HCT116 (cell line): ENCODE results near the gene OR52I2. TPM values are rescaled to one million over a fixed set of nuclear protein-coding genes. Genes with fewer than 3 reads are reported as not detected.

Experiments
- ATAC-seq: fragments of 200-7000 bp; cut with Tn5 transposase; 2 replicates; pipeline ENCODE4 v1.9.1; 2020; ENCODE audit warnings: mild to moderate bottlenecking, moderate library complexity
- BruUV-seq: library from RNA; stranded (reverse); fragments of 400-500 nt; replicated peaks from 2 replicates; lab custom pipeline; 2021; lab: Mats Ljungman, UMichigan
- CTCF ChIA-PET: fragments of 300-600 bp; sonication (Branson Sonifier 250); formaldehyde crosslinking; loops from one replicate; lab custom pipeline; 2021; ENCODE audit warnings: antibody characterized with exemption; lab: Charles Lee
- POLR2A ChIA-PET: fragments of 300-600, 350-600 bp; sonication (Branson Sonifier 250); formaldehyde crosslinking; loops from one replicate; lab custom pipeline; 2021; ENCODE audit warnings: antibody characterized with exemption; lab: Charles Lee
- RAD21 ChIA-PET, 2 experiments: fragments of 300-600 bp; sonication (Branson Sonifier 250); formaldehyde crosslinking; loops; one replicate each; lab custom pipeline; 2023; ENCODE audit warnings: low total read pairs in 2 of 2; ENCODE audit not compliant: uncharacterized antibody in 2 of 2, unreplicated experiment in 2 of 2, low non-redundant PET in 1 of 2; lab: Charles Lee
- DNase-seq: peaks from one replicate; pipeline ENCODE4 v3.0.0-alpha.2; 2010; ENCODE audit warnings: low read depth, low spot score
- H2AFZ ChIP-seq: fragments of 200-600 bp; shearing (Covaris generic), sonication (generic); 2 replicates; pipeline ENCODE4 v1.6.1; 2017; ENCODE audit warnings: low read depth, mixed run types, mixed read lengths, antibody characterized with exemption, low read length; ENCODE audit not compliant: poor library complexity, severe bottlenecking
- H3K27ac ChIP-seq: 2 replicates; pipeline ENCODE4 v1.5.1; 2012; ENCODE audit warnings: low read depth, low read length
- H3K27me3 ChIP-seq: fragments of 200-600 bp; sonication (generic); 2 replicates; pipeline ENCODE4 v1.6.1; 2016; ENCODE audit warnings: mixed run types, low read length, mixed read lengths; ENCODE audit not compliant: insufficient read depth
- H3K36me3 ChIP-seq, 2 experiments: fragments of 200-500 bp in 1 of 2; fragments of 200-600 bp in 1 of 2; sonication (Bioruptor generic) in 1 of 2; sonication (generic) in 1 of 2; 2 replicates each; pipeline versions ENCODE4 v1.5.1 to v1.6.1; 2014 to 2016; ENCODE audit warnings: low read length in 2 of 2, inconsistent platforms in 1 of 2, mixed read lengths in 1 of 2, mixed run types in 1 of 2; ENCODE audit not compliant: insufficient read depth in 2 of 2, control insufficient read depth in 1 of 2
- H3K4me1 ChIP-seq, 2 experiments: fragments of 200-600 bp in 1 of 2; sonication (generic) in 1 of 2; 2 replicates each; pipeline versions ENCODE4 v1.5.1 to v1.6.1; 2012 to 2017; ENCODE audit warnings: low read length in 2 of 2, inconsistent platforms in 1 of 2, mild to moderate bottlenecking in 1 of 2, mixed read lengths in 1 of 2, mixed run types in 1 of 2, moderate library complexity in 1 of 2; ENCODE audit not compliant: insufficient read depth in 2 of 2, control insufficient read depth in 1 of 2
- H3K4me2 ChIP-seq: fragments of 200-600 bp; sonication (generic); 2 replicates; pipeline ENCODE4 v1.6.1; 2017; ENCODE audit warnings: mixed run types, low read length, mixed read lengths
- H3K4me3 ChIP-seq, 2 experiments: fragments of 200-600 bp in 1 of 2; sonication (generic) in 1 of 2; replicated peaks in 1 of 2; 2 replicates each; pipeline ENCODE4 v1.5.1; 2011 to 2016; ENCODE audit warnings: low read length in 2 of 2, control low read depth in 1 of 2, low read depth in 1 of 2, mild to moderate bottlenecking in 1 of 2, mixed read lengths in 1 of 2, mixed run types in 1 of 2
- H3K79me2 ChIP-seq: fragments of 200-600 bp; sonication (generic); 2 replicates; pipeline ENCODE4 v1.6.1; 2017; ENCODE audit warnings: mild to moderate bottlenecking, mixed run types, low read length, moderate library complexity, mixed read lengths; ENCODE audit not compliant: insufficient read depth
- H3K9ac ChIP-seq: fragments of 200-600 bp; sonication (generic); 2 replicates; pipeline ENCODE4 v1.6.1; 2016; ENCODE audit warnings: low read length, mixed read lengths
- H3K9me2 ChIP-seq: fragments of 200-600 bp; sonication (generic), shearing (Covaris generic); 2 replicates; pipeline ENCODE4 v1.6.1; 2017; ENCODE audit warnings: mixed run types, mild to moderate bottlenecking, moderate library complexity; ENCODE audit not compliant: insufficient read depth
- H3K9me3 ChIP-seq, 2 experiments: fragments of 200-500 bp in 1 of 2; fragments of 200-600 bp in 1 of 2; sonication (Bioruptor generic) in 1 of 2; sonication (generic) in 1 of 2; 2 replicates each; pipeline ENCODE4 v1.6.1; 2014 to 2017; ENCODE audit warnings: low read length in 2 of 2, mixed read lengths in 2 of 2, inconsistent platforms in 1 of 2, low read depth in 1 of 2, mild to moderate bottlenecking in 1 of 2, mixed run types in 1 of 2, moderate library complexity in 1 of 2; ENCODE audit not compliant: control insufficient read depth in 1 of 2, insufficient read depth in 1 of 2
- H4K20me1 ChIP-seq: fragments of 200-600 bp; sonication (generic), shearing (Covaris generic); 2 replicates; pipeline ENCODE4 v1.6.1; 2017; ENCODE audit warnings: mixed run types, mild to moderate bottlenecking, moderate library complexity; ENCODE audit not compliant: insufficient read depth
- CEBPB ChIP-seq: IDR thresholded peaks from 2 replicates; pipeline ENCODE4 v1.6.1; 2012; ENCODE audit warnings: low read depth
- CTCF ChIP-seq, 3 experiments: fragments of 200-600 bp in 1 of 3; sonication (generic) in 1 of 3; IDR thresholded peaks in 2 of 3; conservative IDR thresholded peaks in 1 of 3; 2 replicates each; pipeline ENCODE4 v1.5.1; 2012 to 2017; ENCODE audit warnings: low read depth in 2 of 3, low read length in 2 of 3, antibody characterized with exemption in 1 of 3, borderline replicate concordance in 1 of 3, control low read depth in 1 of 3, mild to moderate bottlenecking in 1 of 3, mixed read lengths in 1 of 3, mixed run types in 1 of 3, moderate library complexity in 1 of 3; ENCODE audit not compliant: insufficient read depth in 1 of 3
- EGR1 ChIP-seq: IDR thresholded peaks from 2 replicates; pipeline ENCODE4 v1.6.1; 2012; ENCODE audit warnings: low read depth
- EZH2 ChIP-seq: fragments of 200-600 bp; sonication (generic); IDR thresholded peaks from 2 replicates; pipeline ENCODE4 v1.6.1; 2017; ENCODE audit warnings: antibody characterized with exemption, mixed run types
- FOSL1 ChIP-seq: IDR thresholded peaks from 2 replicates; pipeline ENCODE4 v1.6.1; 2012; ENCODE audit warnings: low read depth
- JUND ChIP-seq: IDR thresholded peaks from 2 replicates; pipeline ENCODE4 v1.6.1; 2012
- MAX ChIP-seq: IDR thresholded peaks from 2 replicates; pipeline ENCODE4 v1.6.1; 2012
- POLR2A ChIP-seq: IDR thresholded peaks from 2 replicates; pipeline ENCODE4 v1.7.0; 2011; ENCODE audit warnings: borderline replicate concordance; ENCODE audit not compliant: insufficient read depth, insufficient read length; ENCODE audit errors: extremely low read depth
- POLR2AphosphoS5 ChIP-seq: IDR thresholded peaks from 2 replicates; pipeline ENCODE4 v1.6.1; 2011; ENCODE audit warnings: mild to moderate bottlenecking, low read depth, low read length, moderate library complexity
- RAD21 ChIP-seq: IDR thresholded peaks from 2 replicates; pipeline ENCODE4 v1.6.1; 2012; ENCODE audit warnings: low read depth, mild to moderate bottlenecking
- SIN3A ChIP-seq: IDR thresholded peaks from 2 replicates; pipeline ENCODE4 v1.6.1; 2012; ENCODE audit warnings: low read depth
- SP1 ChIP-seq: IDR thresholded peaks from 2 replicates; pipeline ENCODE4 v1.6.1; 2012; ENCODE audit warnings: low read depth
- SRF ChIP-seq: IDR thresholded peaks from 2 replicates; pipeline ENCODE4 v1.6.1; 2012; ENCODE audit warnings: low read depth
- TCF7L2 ChIP-seq: IDR thresholded peaks from 2 replicates; pipeline ENCODE4 v1.7.0; 2011; ENCODE audit warnings: borderline replicate concordance, inconsistent platforms; ENCODE audit not compliant: insufficient read depth, insufficient read length; ENCODE audit errors: extremely low read depth
- ZBTB33 ChIP-seq: IDR thresholded peaks from 2 replicates; pipeline ENCODE4 v1.6.1; 2011; ENCODE audit warnings: mild to moderate bottlenecking, low read length, moderate library complexity; ENCODE audit not compliant: insufficient replicate concordance; ENCODE audit errors: extremely low read depth
- ZFX ChIP-seq: fragments of 450-650 bp; IDR thresholded peaks from 2 replicates; pipeline ENCODE4 v1.6.1; 2017
- intact Hi-C: fragments of 100-400 bp; cut with micrococcal nuclease; formaldehyde crosslinking; loops from 2 replicates; pipeline ENCODE4 v1.10.0; 2022
- total RNA-seq: library from RNA; stranded (reverse); gene quantifications from one replicate; pipeline ENCODE4 v1.2.1, GENCODE V29; 2021; ENCODE audit not compliant: unreplicated experiment

OR52I2 gene
- total RNA-seq, 1 experiment from 2014 or later, result not detected

GRCh38 chr11:4576880-4577279, 4.7 kb upstream of the OR52I2 start:
- no peak overlapping the region for H2AFZ ChIP-seq
- H3K9me2 ChIP-seq, result no peaks in the 10 kb centered on the region
- BruUV-seq, result no TSS peak
- ATAC-seq (no peak), DNase-seq (no peak)
- no peaks in the 10 kb centered on the region for H3K36me3 ChIP-seq
- no peak overlapping the region for H3K4me3 ChIP-seq
- CTCF ChIA-PET, result no interaction called here
- H3K79me2 ChIP-seq, result no peaks in the 10 kb centered on the region
- RAD21 ChIA-PET, result no interaction called here
- no peaks in the 10 kb centered on the region for H4K20me1 ChIP-seq
- H3K27me3 ChIP-seq, result peaks cover 85% of the 10 kb centered on the region
- no peak overlapping the region for H3K9ac ChIP-seq
- no peaks in the 10 kb centered on the region for H3K9me3 ChIP-seq
- POLR2A ChIA-PET, result no interaction called here
- no peak overlapping the region for H3K4me2 ChIP-seq
- no peaks in the 10 kb centered on the region for H3K4me1 ChIP-seq
- intact Hi-C loops, result no loop called here
- no peak overlapping the region for H3K27ac ChIP-seq
- TF ChIP-seq ZFX (no peak), SRF (no peak), POLR2AphosphoS5 (no peak), MAX (no peak), CEBPB (no peak), SP1 (no peak), EGR1 (no peak), TCF7L2 (no peak), JUND (no peak), FOSL1 (no peak), POLR2A (no peak), ZBTB33 (no peak), RAD21 (no peak), EZH2 (no peak), SIN3A (no peak), CTCF (IDR thresholded peaks at IDR 0.05 in 2 of 3, conservative IDR thresholded peaks at IDR 0.05 in 1 of 3; ENCODE audit: borderline replicate concordance in 1 of 3, insufficient read depth in 1 of 3, low read depth in 2 of 3, low read length in 2 of 3) (no peak)
- TF ChIP-seq, all 23 proteins: peak for 0
